Activated naive CD8-positive, alpha-beta T cell treated with anti-CD3 and anti-CD28 coated beads, Interleukin-2, amount 50 U/mL, for 24 hours (primary cell): ENCODE data around the gene SUPT4H1.

Experiments used
- ATAC-seq: fragments of 150-1000 bp; cut with Tn5 transposase; one replicate; pipeline ENCODE4 v1.10.0; 2021
- DNase-seq: peaks from one replicate; pipeline ENCODE4 v3.0.0; 2021
- H3K27ac Mint-ChIP-seq: one replicate; pipeline ENCODE4 v1.8.0; 2021; ENCODE audit warnings: mild to moderate bottlenecking, mixed read lengths
- H3K27me3 Mint-ChIP-seq: one replicate; pipeline ENCODE4 v1.8.0; 2021; ENCODE audit warnings: mixed read lengths
- H3K36me3 Mint-ChIP-seq: one replicate; pipeline ENCODE4 v1.8.0; 2021; ENCODE audit warnings: low read depth, mixed read lengths
- H3K4me1 Mint-ChIP-seq: one replicate; pipeline ENCODE4 v1.8.0; 2021; ENCODE audit warnings: mixed read lengths
- H3K4me3 Mint-ChIP-seq: one replicate; pipeline ENCODE4 v1.8.0; 2021; ENCODE audit warnings: mild to moderate bottlenecking, moderate library complexity, mixed read lengths
- H3K9me3 Mint-ChIP-seq: one replicate; pipeline ENCODE4 v1.8.0; 2021; ENCODE audit warnings: mixed read lengths

SUPT4H1 gene

GRCh38 chr17:58362368-58363014, 10.5 kb upstream of the SUPT4H1 start:
- no peaks in the 10 kb centered on the region for H3K9me3 Mint-ChIP-seq
- no peak for DNase-seq
- H3K4me1 Mint-ChIP-seq: peaks cover 3% of the 10 kb centered on the region
- ATAC-seq: no peak
- no peak overlapping the region for H3K4me3 Mint-ChIP-seq
- no peaks in the 10 kb centered on the region for H3K27me3 Mint-ChIP-seq
- H3K27ac Mint-ChIP-seq: no peak overlapping the region
- H3K36me3 Mint-ChIP-seq: no peaks in the 10 kb centered on the region

- no peak overlapping the region for H3K27ac Mint-ChIP-seq
- ATAC-seq: no peak
- no peak for DNase-seq
- no peaks in the 10 kb centered on the region for H3K27me3 Mint-ChIP-seq
- H3K9me3 Mint-ChIP-seq: no peaks in the 10 kb centered on the region
- H3K36me3 Mint-ChIP-seq: peaks cover 3% of the 10 kb centered on the region
- H3K4me3 Mint-ChIP-seq: no peak overlapping the region
- H3K4me1 Mint-ChIP-seq: no peaks in the 10 kb centered on the region
Measured at GRCh38 chr17:58360296-58361063, 8.5 kb upstream of the SUPT4H1 start.

DNA sequence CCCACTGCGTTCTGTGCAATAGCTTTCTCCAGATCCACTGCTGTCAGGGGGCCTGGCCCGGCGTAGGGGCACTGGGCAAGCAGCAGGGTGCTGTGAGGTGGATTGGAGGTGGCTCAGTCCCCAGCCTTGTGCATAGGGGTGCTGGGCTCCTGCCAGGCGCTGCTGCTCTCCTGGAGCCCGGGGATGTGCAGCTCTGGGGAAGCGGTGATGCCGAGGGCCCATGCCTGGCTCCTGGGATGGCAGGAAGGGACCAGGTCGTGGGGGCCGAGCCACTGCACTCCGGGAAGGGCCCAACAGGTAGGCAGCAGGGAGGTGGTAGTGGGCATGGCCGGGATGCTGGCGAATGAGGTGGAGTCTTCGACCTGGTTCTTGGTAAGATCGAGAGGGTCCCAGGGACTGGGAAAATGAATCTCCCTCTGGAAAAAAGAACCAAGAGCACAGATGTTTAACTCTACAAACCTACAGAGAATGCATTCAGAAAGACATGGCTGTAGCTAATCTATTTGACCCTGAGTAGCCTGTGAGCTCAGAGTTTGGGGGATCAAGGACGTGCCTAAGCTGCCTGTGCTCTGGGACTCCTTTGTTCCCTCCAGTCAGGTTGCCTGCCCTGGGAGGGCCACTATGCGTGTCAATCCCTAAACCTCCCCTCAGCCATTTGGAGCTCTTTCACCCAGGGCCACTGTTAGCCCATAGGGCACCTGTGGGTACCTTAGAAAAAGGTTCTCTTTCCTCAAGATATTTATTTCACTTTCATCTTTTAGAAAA, 6.6 kb upstream of the SUPT4H1 start:
- Mint-ChIP-seq H3K9me3 (no peaks in the 10 kb centered on the region), H3K4me1 (peaks cover 4% of the 10 kb centered on the region), H3K27ac (no peak overlapping the region), H3K27me3 (no peaks in the 10 kb centered on the region), H3K4me3 (no peak overlapping the region), H3K36me3 (peaks cover 4% of the 10 kb centered on the region)
- DNase-seq (no peak), ATAC-seq (no peak)

DNA sequence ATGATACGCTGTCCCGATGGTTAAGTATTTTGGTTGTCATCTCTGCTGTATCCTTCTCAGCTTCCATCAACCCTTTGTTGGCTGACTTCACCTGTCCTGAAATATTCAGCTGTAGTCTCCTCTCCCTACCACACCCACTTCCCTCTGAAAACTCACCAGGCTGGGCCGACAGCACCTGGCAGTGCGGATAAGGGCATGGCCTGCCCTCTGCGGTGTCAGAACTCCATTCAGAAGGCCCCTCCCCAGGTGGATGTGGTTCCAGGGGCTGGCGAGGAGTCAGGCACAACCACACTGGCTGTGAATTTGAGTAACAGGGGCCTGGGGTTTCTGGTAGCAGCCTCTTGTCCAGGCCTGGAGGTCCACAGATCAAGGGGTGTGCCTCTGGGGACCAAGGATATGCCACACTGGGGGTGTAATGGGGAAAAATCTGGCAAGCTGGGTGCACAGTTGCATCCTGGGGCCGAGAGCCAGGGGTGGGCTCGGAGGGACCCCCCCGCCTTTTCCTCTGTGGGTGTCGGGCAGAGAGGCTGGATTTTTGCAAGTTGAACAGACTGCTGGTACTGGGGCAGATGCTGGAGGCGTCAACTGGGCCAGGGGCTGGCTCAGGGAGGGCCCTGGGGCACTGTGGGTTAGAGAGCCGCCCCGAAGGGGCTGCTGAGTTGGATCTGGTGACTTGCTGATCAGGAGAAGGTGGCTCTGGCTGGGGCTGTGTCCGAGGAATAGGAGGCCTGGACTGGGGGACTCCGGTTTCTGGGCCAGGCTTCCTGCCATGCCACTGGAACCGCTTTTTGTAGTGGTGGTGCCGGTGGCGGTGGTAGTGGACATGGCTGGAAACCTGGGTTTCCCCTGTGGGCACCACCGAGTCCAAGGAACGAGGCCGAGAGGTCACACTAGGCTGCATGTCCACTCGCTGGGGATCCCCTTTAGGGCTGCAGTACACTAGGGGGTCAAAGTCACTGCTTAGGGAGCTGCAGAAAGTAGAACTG, 5.6 kb upstream of the SUPT4H1 start:
- no peak for DNase-seq
- peaks cover 6% of the 10 kb centered on the region for H3K36me3 Mint-ChIP-seq
- no peaks in the 10 kb centered on the region for H3K27me3 Mint-ChIP-seq
- no peaks in the 10 kb centered on the region for H3K9me3 Mint-ChIP-seq
- no peak overlapping the region for H3K4me3 Mint-ChIP-seq
- no peak for ATAC-seq
- no peak overlapping the region for H3K27ac Mint-ChIP-seq
- H3K4me1 Mint-ChIP-seq: peaks cover 13% of the 10 kb centered on the region

GRCh38 chr17:58356231-58356630, 4.2 kb upstream of the SUPT4H1 start:
- Mint-ChIP-seq H3K36me3 (peaks cover 13% of the 10 kb centered on the region), H3K4me3 (no peak overlapping the region), H3K9me3 (no peaks in the 10 kb centered on the region), H3K27me3 (no peaks in the 10 kb centered on the region), H3K4me1 (peaks cover 20% of the 10 kb centered on the region), H3K27ac (no peak overlapping the region)
- ATAC-seq (no peak), DNase-seq (no peak)

DNA sequence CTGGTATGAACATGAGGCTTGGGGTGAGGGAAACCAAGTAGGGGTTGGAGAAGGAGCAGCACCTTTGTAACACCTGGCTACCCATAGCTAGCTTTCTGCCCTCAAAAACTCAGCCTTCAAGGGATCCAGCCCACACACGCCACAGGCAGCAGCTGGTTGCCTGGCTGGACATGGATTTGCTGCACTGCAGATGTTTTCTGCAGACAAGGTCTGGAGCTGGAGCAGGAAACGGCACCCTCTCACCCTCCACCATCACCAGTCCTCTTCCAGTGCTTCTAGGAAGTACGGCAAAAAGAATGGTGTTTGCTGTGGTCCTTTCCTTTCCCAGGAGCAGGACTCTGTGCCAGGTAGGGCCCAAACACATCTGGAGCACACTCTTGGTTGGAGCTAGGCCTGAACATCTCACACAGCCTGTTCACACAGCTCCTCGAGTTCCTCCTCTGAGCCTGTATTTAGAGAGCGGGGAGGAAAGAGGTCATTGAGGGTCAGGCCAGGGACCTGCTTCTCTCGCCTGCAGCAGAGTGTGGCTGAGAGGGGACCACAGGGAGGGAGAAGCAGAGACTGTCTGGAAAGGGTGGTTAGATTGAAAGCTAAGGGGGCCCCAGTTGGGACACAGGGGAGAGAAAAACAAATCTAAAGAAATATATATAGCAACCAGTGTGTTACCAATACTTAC, 2.7 kb upstream of the SUPT4H1 start:
- Mint-ChIP-seq H3K27me3 (no peaks in the 10 kb centered on the region), H3K4me3 (no peak overlapping the region), H3K36me3 (peaks cover 20% of the 10 kb centered on the region), H3K4me1 (peaks cover 29% of the 10 kb centered on the region), H3K9me3 (no peaks in the 10 kb centered on the region), H3K27ac (peak overlapping the region; percentile 60)
- DNase-seq (no peak), ATAC-seq (no peak)

DNA sequence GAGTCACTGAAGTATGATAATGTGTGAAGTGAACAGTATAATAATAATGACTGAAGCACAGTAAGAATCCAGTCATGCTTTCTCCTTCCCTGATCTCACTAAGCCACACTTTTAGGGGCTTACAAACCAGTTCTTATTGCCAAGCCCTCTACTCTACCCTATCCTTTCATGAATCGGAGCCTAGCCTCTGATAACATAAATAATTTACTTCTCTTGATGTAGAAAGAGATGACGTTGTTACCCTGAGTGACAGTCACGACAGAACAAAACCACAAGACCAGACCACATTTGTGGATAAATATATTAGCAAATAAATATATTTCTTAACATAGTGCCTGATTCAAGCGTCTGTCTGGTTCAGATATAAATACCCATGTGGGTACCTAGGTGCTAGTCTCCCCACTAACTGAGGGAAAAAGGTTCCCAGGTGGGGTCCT, 1.4 kb upstream of the SUPT4H1 start:
- ATAC-seq (no peak), DNase-seq (no peak)
- Mint-ChIP-seq H3K36me3 (peaks cover 33% of the 10 kb centered on the region), H3K27me3 (no peaks in the 10 kb centered on the region), H3K4me1 (peaks cover 42% of the 10 kb centered on the region), H3K4me3 (peak overlapping the region; percentile 98), H3K9me3 (no peaks in the 10 kb centered on the region), H3K27ac (peak overlapping the region; percentile 92)

- H3K4me1 Mint-ChIP-seq: peaks cover 48% of the 10 kb centered on the region
- H3K27me3 Mint-ChIP-seq: no peaks in the 10 kb centered on the region
- DNase-seq (peak; percentile 33), ATAC-seq (no peak)
- H3K9me3 Mint-ChIP-seq: no peaks in the 10 kb centered on the region
- peaks cover 37% of the 10 kb centered on the region for H3K36me3 Mint-ChIP-seq
- H3K4me3 Mint-ChIP-seq: peak overlapping the region; percentile 98
- H3K27ac Mint-ChIP-seq: peak overlapping the region; percentile 92
Measured at GRCh38 chr17:58352596-58353388, 791 bp upstream of the SUPT4H1 start.

DNA sequence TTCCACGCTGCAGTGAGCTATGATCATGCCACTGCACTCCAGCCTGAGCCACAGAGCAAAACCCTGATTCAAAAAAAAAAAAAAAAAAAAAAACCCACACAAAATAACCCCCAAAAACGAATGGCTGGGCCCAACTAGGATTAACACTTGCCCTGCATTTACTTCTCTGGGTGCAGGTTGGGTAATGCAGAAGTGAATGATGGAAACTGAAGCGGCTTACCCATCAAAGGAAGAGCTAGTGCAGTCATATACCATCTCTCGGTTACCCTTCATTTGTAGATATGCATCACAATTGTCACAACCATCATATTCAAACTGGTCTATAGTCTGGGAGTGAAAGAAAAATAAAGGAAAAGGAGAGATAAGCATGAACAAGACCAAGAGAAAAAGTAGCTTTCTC, 819 bp downstream of the SUPT4H1 start:
- DNase-seq: no peak
- Mint-ChIP-seq H3K27me3 (no peaks in the 10 kb centered on the region), H3K9me3 (no peaks in the 10 kb centered on the region), H3K27ac (peak overlapping the region; percentile 97), H3K4me3 (peak overlapping the region; percentile 98), H3K4me1 (peaks cover 64% of the 10 kb centered on the region), H3K36me3 (peaks cover 53% of the 10 kb centered on the region)
- no peak for ATAC-seq

- Mint-ChIP-seq H3K36me3 (peaks cover 74% of the 10 kb centered on the region), H3K27me3 (peaks cover 2% of the 10 kb centered on the region), H3K27ac (peak overlapping the region; percentile 98), H3K4me3 (peak overlapping the region; percentile 15), H3K4me1 (peaks cover 85% of the 10 kb centered on the region), H3K9me3 (no peaks in the 10 kb centered on the region)
- ATAC-seq: no peak
- DNase-seq: no peak
Measured at GRCh38 chr17:58348038-58348437, 4.0 kb downstream of the SUPT4H1 start.

DNA sequence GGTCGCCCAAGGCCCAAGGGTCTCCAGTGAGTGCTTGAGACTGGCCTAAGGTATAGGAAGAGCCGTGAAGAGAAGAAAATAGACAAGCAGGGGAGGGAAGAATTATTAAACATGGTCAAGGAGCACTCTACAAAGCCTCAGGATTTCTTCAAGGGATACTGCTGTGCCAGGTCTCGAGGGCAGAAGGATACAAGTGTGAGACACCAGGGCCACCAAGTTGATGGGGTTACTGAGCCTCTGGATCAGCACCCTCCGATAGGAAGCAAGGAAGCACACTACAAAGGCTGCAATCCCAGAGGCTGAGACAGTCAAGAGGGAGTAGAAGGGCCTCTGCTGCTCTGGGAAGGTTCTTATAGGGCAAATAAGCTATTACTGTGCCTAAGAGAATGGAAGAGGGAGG, 6.5 kb downstream of the SUPT4H1 start:
- no peak for DNase-seq
- Mint-ChIP-seq H3K4me1 (peaks cover 87% of the 10 kb centered on the region), H3K27me3 (peaks cover 2% of the 10 kb centered on the region), H3K4me3 (peak overlapping the region; percentile 99), H3K27ac (peak overlapping the region; percentile 98), H3K36me3 (peaks cover 84% of the 10 kb centered on the region), H3K9me3 (no peaks in the 10 kb centered on the region)
- no peak for ATAC-seq

- Mint-ChIP-seq H3K27ac (peak overlapping the region; percentile 98), H3K27me3 (peaks cover 2% of the 10 kb centered on the region), H3K9me3 (no peaks in the 10 kb centered on the region), H3K4me1 (peaks cover 90% of the 10 kb centered on the region), H3K36me3 (peaks cover 91% of the 10 kb centered on the region), H3K4me3 (peak overlapping the region; percentile 99)
- ATAC-seq: peak; percentile 58
- peak; percentile 59 for DNase-seq
Measured at GRCh38 chr17:58344791-58345157, 7.2 kb downstream of the SUPT4H1 start.
